RWPE2 (cell line): Measurements from ENCODE around the gene UCHL5.
"Not testable (repeated sequence)": the region's sequence is repeated elsewhere in the genome, so short reads cannot be mapped to it uniquely, and the experiment has no call there.

ENCODE experiments used
- ATAC-seq: fragments of 200-7000 bp; cut with Tn5 transposase; 3 replicates; pipeline ENCODE4 v1.9.1; 2021; ENCODE audit warnings: low read depth
- DNase-seq: peaks from one replicate; pipeline ENCODE4 v3.0.0-alpha.2; 2020; ENCODE audit warnings: low spot score
- H3K27ac ChIP-seq: fragments of 450-650 bp; 2 replicates; pipeline ENCODE4 v1.5.1; 2017; ENCODE audit warnings: mild to moderate bottlenecking; ENCODE audit not compliant: poor library complexity, severe bottlenecking
- H3K27me3 ChIP-seq: fragments of 250-450 bp; sonication (Bioruptor Pico); 2 replicates; pipeline ENCODE4 v1.5.1; 2021; ENCODE audit warnings: mild to moderate bottlenecking, moderate library complexity; ENCODE audit not compliant: insufficient read depth, poor library complexity, severe bottlenecking
- H3K36me3 ChIP-seq: fragments of 250-450 bp; sonication (Bioruptor Pico); 2 replicates; pipeline ENCODE4 v1.5.1; 2020; ENCODE audit warnings: low read depth, mild to moderate bottlenecking, moderate library complexity
- H3K4me1 ChIP-seq: fragments of 250-450 bp; sonication (Bioruptor Pico); 2 replicates; pipeline ENCODE4 v1.5.1; 2021; ENCODE audit warnings: mild to moderate bottlenecking, moderate library complexity; ENCODE audit not compliant: insufficient read depth, poor library complexity, severe bottlenecking
- H3K4me3 ChIP-seq: fragments of 250-450 bp; sonication (Bioruptor Pico); 2 replicates; pipeline ENCODE4 v1.5.1; 2021; ENCODE audit warnings: mild to moderate bottlenecking, moderate library complexity; ENCODE audit not compliant: severe bottlenecking
- H3K9me3 ChIP-seq: fragments of 250-450 bp; sonication (Bioruptor Pico); 2 replicates; pipeline ENCODE4 v1.5.1; 2021; ENCODE audit warnings: mild to moderate bottlenecking, moderate library complexity; ENCODE audit not compliant: severe bottlenecking
- TF ChIP-seq, protein P1 (sequence below): fragments of 450-650 bp; IDR thresholded peaks from one replicate; pipeline ENCODE4 v1.5.1; 2017; ENCODE audit warnings: mild to moderate bottlenecking, moderate library complexity; ENCODE audit not compliant: poor library complexity, severe bottlenecking

UCHL5 gene

DNA sequence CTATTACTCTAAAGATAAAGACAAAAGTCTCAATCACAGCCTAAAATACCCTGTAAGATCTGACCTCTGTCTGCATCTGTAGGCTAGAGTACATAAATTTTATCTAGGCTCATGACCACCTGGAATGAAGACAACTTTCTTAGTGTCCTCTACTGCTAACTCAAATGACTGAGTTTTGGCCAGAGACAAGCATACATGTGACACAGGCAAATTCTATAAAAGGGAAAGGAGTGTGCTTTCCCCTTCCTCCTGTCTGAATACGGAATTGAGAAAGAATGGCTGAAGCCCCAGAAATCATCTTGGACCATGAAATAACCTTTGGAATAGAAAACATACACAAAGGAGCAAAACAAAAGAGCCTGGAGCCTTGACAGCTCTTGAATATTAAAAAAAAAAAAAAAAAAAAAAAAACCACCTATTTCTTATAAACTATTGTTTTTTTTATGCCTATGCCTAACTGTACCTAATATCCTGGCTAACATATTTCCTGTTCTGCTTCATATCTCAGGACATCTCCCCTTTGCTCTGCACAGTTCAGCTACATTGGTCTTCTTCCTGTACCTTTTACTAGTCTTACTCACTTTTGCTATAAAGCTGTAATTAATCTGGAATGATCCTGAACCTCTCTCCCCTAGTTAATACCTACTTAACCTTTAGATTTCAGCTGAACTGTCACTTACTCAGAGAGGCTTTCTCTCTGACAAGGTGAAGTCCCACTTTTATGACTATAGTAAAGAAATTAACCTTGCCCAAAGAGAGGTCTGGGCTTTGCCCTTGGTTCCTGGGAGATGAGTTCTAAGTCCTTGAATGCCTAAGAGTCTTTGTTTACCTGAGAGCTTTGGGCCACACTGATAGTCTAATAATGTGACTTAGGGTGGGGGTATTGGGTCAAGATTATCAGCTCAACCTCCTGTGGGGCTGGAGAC, 16.1 kb downstream of the UCHL5 start:
- TF ChIP-seq, protein P1, sequence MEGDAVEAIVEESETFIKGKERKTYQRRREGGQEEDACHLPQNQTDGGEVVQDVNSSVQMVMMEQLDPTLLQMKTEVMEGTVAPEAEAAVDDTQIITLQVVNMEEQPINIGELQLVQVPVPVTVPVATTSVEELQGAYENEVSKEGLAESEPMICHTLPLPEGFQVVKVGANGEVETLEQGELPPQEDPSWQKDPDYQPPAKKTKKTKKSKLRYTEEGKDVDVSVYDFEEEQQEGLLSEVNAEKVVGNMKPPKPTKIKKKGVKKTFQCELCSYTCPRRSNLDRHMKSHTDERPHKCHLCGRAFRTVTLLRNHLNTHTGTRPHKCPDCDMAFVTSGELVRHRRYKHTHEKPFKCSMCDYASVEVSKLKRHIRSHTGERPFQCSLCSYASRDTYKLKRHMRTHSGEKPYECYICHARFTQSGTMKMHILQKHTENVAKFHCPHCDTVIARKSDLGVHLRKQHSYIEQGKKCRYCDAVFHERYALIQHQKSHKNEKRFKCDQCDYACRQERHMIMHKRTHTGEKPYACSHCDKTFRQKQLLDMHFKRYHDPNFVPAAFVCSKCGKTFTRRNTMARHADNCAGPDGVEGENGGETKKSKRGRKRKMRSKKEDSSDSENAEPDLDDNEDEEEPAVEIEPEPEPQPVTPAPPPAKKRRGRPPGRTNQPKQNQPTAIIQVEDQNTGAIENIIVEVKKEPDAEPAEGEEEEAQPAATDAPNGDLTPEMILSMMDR = no peak
- Histone ChIP-seq H3K9me3 (no peaks in the 10 kb centered on the region), H3K36me3 (peaks cover 55% of the 10 kb centered on the region), H3K27me3 (no peaks in the 10 kb centered on the region), H3K4me1 (no peaks in the 10 kb centered on the region), H3K27ac (no peak overlapping the region), H3K4me3 (no peak overlapping the region)
- no peak for DNase-seq
- ATAC-seq = no peak

DNA sequence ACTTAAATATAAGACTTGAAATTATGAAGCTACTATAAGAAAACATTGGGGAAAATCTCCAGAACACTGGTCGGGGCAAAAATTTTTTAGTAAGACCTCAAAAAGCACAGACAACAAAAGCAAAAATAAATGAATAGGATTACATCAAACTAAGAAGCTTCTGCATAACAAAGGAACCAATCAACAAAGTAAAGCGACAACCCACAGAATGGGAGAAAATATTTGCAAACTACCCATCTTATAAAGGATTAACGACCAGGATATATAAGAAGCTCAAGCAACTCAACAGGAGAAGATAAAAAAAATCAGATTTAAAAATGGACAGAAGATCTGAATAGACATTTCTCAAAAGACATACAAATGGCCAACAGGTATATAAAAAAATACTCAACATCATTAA, 19.1 kb downstream of the UCHL5 start:
- Histone ChIP-seq H3K27ac (no peak overlapping the region), H3K4me3 (no peak overlapping the region), H3K9me3 (no peaks in the 10 kb centered on the region), H3K36me3 (peaks cover 28% of the 10 kb centered on the region), H3K4me1 (no peaks in the 10 kb centered on the region), H3K27me3 (no peaks in the 10 kb centered on the region)
- no peak for DNase-seq
- TF ChIP-seq, protein P1 = no peak
- ATAC-seq = no peak

DNA sequence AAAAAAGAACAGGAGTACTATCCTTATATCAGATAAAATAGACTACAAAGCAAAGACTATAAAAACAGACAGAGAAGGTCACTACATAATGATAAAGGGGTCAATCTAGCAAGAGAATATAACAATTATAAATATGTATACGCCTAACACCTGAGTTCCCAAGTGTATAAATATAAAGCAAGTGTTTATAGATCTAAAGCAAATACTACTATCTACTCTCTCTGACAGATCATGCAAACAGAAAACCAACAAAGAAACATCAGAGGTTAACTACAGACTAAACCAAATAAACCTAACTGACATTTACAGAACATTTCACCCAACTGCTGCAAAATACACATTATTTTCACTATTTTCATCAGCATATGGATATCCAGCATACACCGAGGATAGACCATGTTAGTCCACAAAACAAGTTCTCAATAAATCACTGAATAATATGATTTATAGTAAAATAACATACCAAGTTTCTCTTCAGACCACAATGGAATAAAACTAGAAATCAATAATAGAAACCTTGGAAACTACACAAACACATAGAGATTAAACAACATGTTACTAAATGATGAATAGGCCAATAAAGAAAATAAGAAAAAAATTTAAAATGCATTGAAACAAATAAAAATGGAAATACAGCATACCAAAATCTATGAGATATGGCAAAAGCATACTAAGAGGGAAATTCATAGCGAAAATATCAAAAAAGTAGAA, 22.7 kb downstream of the UCHL5 start:
- Histone ChIP-seq H3K4me1 (no peaks in the 10 kb centered on the region), H3K27ac (no peak overlapping the region), H3K9me3 (no peaks in the 10 kb centered on the region), H3K27me3 (no peaks in the 10 kb centered on the region), H3K4me3 (no peak overlapping the region), H3K36me3 (peaks cover 24% of the 10 kb centered on the region)
- no peak for ATAC-seq
- TF ChIP-seq, protein P1 = no peak
- DNase-seq = no peak

DNA sequence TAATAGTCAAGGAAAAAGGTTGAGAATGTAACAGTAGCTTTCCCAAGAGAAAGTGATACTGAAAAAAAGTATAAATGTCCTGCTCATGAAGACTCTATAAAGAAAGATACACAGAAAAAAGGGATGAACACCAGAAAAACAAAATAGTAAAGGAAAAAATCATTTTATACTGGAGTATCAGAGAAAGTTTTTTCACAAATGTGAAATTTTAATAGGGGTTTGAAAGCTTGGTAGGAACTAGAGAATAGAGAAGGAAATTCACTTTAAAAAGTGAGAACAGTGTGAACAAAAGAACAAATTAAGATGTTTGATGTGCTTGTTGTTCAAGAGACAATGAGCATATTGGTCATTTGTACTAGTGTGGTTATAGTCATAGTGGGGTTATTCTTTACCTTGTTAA, 25.6 kb downstream of the UCHL5 start:
- Histone ChIP-seq H3K36me3 (peaks cover 26% of the 10 kb centered on the region), H3K4me3 (no peak overlapping the region), H3K4me1 (peaks cover 2% of the 10 kb centered on the region), H3K27ac (no peak overlapping the region), H3K27me3 (no peaks in the 10 kb centered on the region), H3K9me3 (no peaks in the 10 kb centered on the region)
- DNase-seq = no peak
- TF ChIP-seq, protein P1 = no peak
- no peak for ATAC-seq

DNA sequence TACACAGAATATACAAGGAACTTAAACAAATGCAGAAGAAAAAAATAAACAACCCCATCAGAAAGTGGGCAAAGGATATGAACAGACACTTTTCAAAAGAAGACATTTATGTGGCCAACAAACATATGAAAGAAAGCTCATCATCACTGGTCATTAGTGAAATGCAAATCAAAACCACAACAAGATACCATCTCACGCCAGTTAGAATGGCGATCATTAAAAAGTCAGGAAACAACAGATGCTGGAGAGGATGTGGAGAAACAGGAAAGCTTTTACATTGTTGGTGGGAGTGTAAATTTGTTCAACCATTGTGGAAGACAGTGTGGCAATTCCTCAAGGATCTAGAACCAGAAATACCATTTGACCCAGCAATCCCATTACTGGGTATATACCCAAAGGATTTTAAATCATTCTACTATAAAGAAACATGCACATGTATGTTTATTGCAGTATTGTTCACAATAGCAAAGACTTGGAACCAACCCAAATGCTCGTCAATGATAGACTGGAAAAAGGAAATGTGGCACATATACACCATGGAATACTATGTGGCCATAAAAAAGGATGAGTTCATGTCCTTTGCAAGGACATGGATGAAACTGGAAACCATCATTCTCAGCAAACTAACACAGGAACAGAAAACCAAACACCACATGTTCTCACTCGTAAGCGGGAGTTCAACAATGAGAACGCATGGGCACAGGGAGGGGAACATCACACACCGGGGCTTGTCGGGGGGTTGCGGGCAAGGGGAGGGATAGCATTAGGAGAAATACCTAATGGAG, 26.3 kb downstream of the UCHL5 start:
- H3K4me3 ChIP-seq, H3K9me3 ChIP-seq, DNase-seq, ATAC-seq, H3K27me3 ChIP-seq, H3K27ac ChIP-seq, H3K4me1 ChIP-seq: not testable (repeated sequence)
- H3K36me3 ChIP-seq = peaks cover 32% of the 10 kb centered on the region
